GM21423 (cell line): ENCODE measurements around the gene MT1X.
"Not testable (repeated sequence)": the region's sequence is repeated elsewhere in the genome, so short reads cannot be mapped to it uniquely, and the experiment has no call there.

Source experiments
- ATAC-seq: cut with Tn5 transposase; IDR thresholded peaks from one replicate; pipeline ENCODE4 v1.9.1; 2021; ENCODE audit warnings: mild to moderate bottlenecking, moderate library complexity; ENCODE audit not compliant: unreplicated experiment

Gene MT1X

GRCh38 chr16:56652600-56652999 is 29.7 kb upstream of the MT1X start:
- ATAC-seq, result no peak

GRCh38 chr16:56653218-56653617 is 29.1 kb upstream of the MT1X start:
- no peak for ATAC-seq

- peak; percentile 51 for ATAC-seq
These were observed 24.5 kb upstream of the MT1X start, which contains the start of gene MT1F for GRCh38 chr16:56657555-56658326. MT1F (plus strand) TSS chr16:56657959; CDS start chr16:56658059, 100 bp downstream.

GRCh38 chr16:56658327-56658875 is 23.9 kb upstream of the MT1X start:
- ATAC-seq, result no peak

- ATAC-seq, result no peak
These were observed 19.6 kb upstream of the MT1X start for GRCh38 chr16:56662357-56663354.

- ATAC-seq, result no peak
These were observed 17.8 kb upstream of the MT1X start for GRCh38 chr16:56664506-56664905.

GRCh38 chr16:56665286-56666261 is 16.7 kb upstream of the MT1X start:
- not testable (repeated sequence) for ATAC-seq

GRCh38 chr16:56667581-56668571 is 14.4 kb upstream of the MT1X start, which contains the start of gene MT1G:
MT1G (minus strand) TSS chr16:56668065; CDS start chr16:56667993, 72 bp downstream.
- ATAC-seq, result no peak

- ATAC-seq, result no peak
These were observed 13.0 kb upstream of the MT1X start, which contains the start of gene MT1H for GRCh38 chr16:56669005-56669839. MT1H (plus strand) TSS chr16:56669814; CDS start chr16:56669885, 71 bp downstream.

- no peak for ATAC-seq
These were observed 12.2 kb upstream of the MT1X start for GRCh38 chr16:56669840-56670619.

GRCh38 chr16:56670620-56670934 is 11.7 kb upstream of the MT1X start:
- ATAC-seq, result no peak

GRCh38 chr16:56671691-56672090 is 10.6 kb upstream of the MT1X start:
- ATAC-seq, result not testable (repeated sequence)

GRCh38 chr16:56672171-56672570 is 10.1 kb upstream of the MT1X start:
- not testable (repeated sequence) for ATAC-seq

GRCh38 chr16:56672761-56673536 is 9.3 kb upstream of the MT1X start:
- no peak for ATAC-seq

GRCh38 chr16:56673921-56674320 is 8.3 kb upstream of the MT1X start:
- ATAC-seq, result no peak

GRCh38 chr16:56674570-56674969 is 7.7 kb upstream of the MT1X start:
- ATAC-seq, result not testable (repeated sequence)
